NCI-H510A (cell line): ENCODE results near the gene CD47.

Source experiments
- DNase-seq: peaks from one replicate; lab custom pipeline; 2025; lab: John Stamatoyannopoulos, UW

The CD47 gene

GRCh38 chr3:108090701-108091497, at the start of gene CD47:
Gene CD47, minus strand, starts transcription at chr3:108091031. Its CDS starts 123 bp downstream, at chr3:108090908.
- DNase-seq = peak; percentile 49

- DNase-seq = no peak
Measured at GRCh38 chr3:108137460-108137814, 46.6 kb upstream of the CD47 start.

GRCh38 chr3:108136561-108137459, 46.0 kb upstream of the CD47 start:
- no peak for DNase-seq

- no peak for DNase-seq
Measured at GRCh38 chr3:108134555-108134880, 43.7 kb upstream of the CD47 start.

GRCh38 chr3:108133858-108134554, 43.2 kb upstream of the CD47 start:
- no peak for DNase-seq

- no peak for DNase-seq
Measured at GRCh38 chr3:108133048-108133369, 42.2 kb upstream of the CD47 start.

GRCh38 chr3:108131475-108132134, 40.8 kb upstream of the CD47 start:
- DNase-seq = no peak

GRCh38 chr3:108130701-108131474, 40.1 kb upstream of the CD47 start:
- DNase-seq = no peak

GRCh38 chr3:108130236-108130635, 39.4 kb upstream of the CD47 start:
- no peak for DNase-seq

GRCh38 chr3:108127301-108127988, 36.6 kb upstream of the CD47 start:
- DNase-seq = no peak

- DNase-seq = no peak
Measured at GRCh38 chr3:108126348-108126747, 35.5 kb upstream of the CD47 start.

GRCh38 chr3:108125550-108126071, 34.8 kb upstream of the CD47 start:
- DNase-seq = peak; percentile 51

- no peak for DNase-seq
Measured at GRCh38 chr3:108125153-108125543, 34.3 kb upstream of the CD47 start.

- DNase-seq = no peak
Measured at GRCh38 chr3:108124337-108125152, 33.7 kb upstream of the CD47 start.

- no peak for DNase-seq
Measured at GRCh38 chr3:108123326-108123725, 32.5 kb upstream of the CD47 start.

- no peak for DNase-seq
Measured at GRCh38 chr3:108122276-108122675, 31.4 kb upstream of the CD47 start.

- no peak for DNase-seq
Measured at GRCh38 chr3:108119398-108120104, 28.7 kb upstream of the CD47 start.

- DNase-seq = no peak
Measured at GRCh38 chr3:108118038-108118768, 27.4 kb upstream of the CD47 start.
